Astrocyte (in vitro differentiated cells and primary cell): ENCODE data around the gene LAMA3. TPM values are rescaled to one million over a fixed set of nuclear protein-coding genes. Genes with fewer than 3 reads are reported as not detected.

Experiments
- DNase-seq: peaks from one replicate; pipeline ENCODE4 v3.0.0-alpha.2; 2010; ENCODE audit warnings: low read depth
- FAIRE-seq: peaks from 2 replicates; lab custom pipeline; 2011; peaks lifted over from hg19 to GRCh38; lab: Jason Lieb, UNC
- H2AFZ ChIP-seq: 2 replicates; pipeline ENCODE4 v1.6.0; 2012; ENCODE audit warnings: low read depth, low read length, inconsistent platforms
- H3K27ac ChIP-seq: 2 replicates; pipeline ENCODE4 v1.5.1; 2011; ENCODE audit warnings: low read depth, low read length, inconsistent platforms
- H3K27me3 ChIP-seq: 2 replicates; pipeline ENCODE4 v1.6.0; 2011; ENCODE audit warnings: low read length, inconsistent platforms; ENCODE audit not compliant: insufficient read depth
- H3K36me3 ChIP-seq: 2 replicates; pipeline ENCODE4 v1.5.1; 2011; ENCODE audit warnings: low read length, inconsistent platforms; ENCODE audit not compliant: insufficient read depth
- H3K4me1 ChIP-seq: 2 replicates; pipeline ENCODE4 v1.5.1; 2011; ENCODE audit warnings: low read length, inconsistent platforms; ENCODE audit not compliant: insufficient read depth
- H3K4me2 ChIP-seq: 2 replicates; pipeline ENCODE4 v1.6.0; 2012; ENCODE audit warnings: low read length, inconsistent platforms
- H3K4me3 ChIP-seq: 2 replicates; pipeline ENCODE4 v1.5.1; 2011; ENCODE audit warnings: low read depth, mild to moderate bottlenecking, low read length, inconsistent platforms; ENCODE audit not compliant: insufficient read depth
- H3K79me2 ChIP-seq: 2 replicates; pipeline ENCODE4 v1.6.0; 2012; ENCODE audit warnings: mild to moderate bottlenecking, low read length, inconsistent platforms; ENCODE audit not compliant: insufficient read depth
- H3K9ac ChIP-seq: 2 replicates; pipeline ENCODE4 v1.6.0; 2012; ENCODE audit warnings: mild to moderate bottlenecking, low read length, inconsistent platforms
- H3K9me3 ChIP-seq: 2 replicates; pipeline ENCODE4 v1.5.1; 2012; ENCODE audit warnings: low read depth, mild to moderate bottlenecking, low read length, inconsistent platforms; ENCODE audit not compliant: insufficient read depth
- H4K20me1 ChIP-seq: 2 replicates; pipeline ENCODE4 v1.6.0; 2012; ENCODE audit warnings: low read length, inconsistent platforms; ENCODE audit not compliant: insufficient read depth
- H3K27ac Mint-ChIP-seq: one replicate; pipeline ENCODE4 v1.8.0; 2021; ENCODE audit warnings: mild to moderate bottlenecking, mixed read lengths; ENCODE audit not compliant: unreplicated experiment
- H3K27me3 Mint-ChIP-seq: one replicate; pipeline ENCODE4 v1.8.0; 2021; ENCODE audit warnings: low read depth, mixed read lengths; ENCODE audit not compliant: unreplicated experiment
- H3K36me3 Mint-ChIP-seq: one replicate; pipeline ENCODE4 v1.8.0; 2021; ENCODE audit warnings: low read depth, mixed read lengths; ENCODE audit not compliant: unreplicated experiment
- H3K4me1 Mint-ChIP-seq: one replicate; pipeline ENCODE4 v1.8.0; 2021; ENCODE audit warnings: low read depth, mixed read lengths; ENCODE audit not compliant: unreplicated experiment
- H3K4me3 Mint-ChIP-seq: one replicate; pipeline ENCODE4 v1.8.0; 2021; ENCODE audit warnings: mild to moderate bottlenecking, moderate library complexity, mixed read lengths; ENCODE audit not compliant: unreplicated experiment
- H3K9me3 Mint-ChIP-seq: one replicate; pipeline ENCODE4 v1.8.0; 2021; ENCODE audit warnings: mild to moderate bottlenecking, mixed read lengths; ENCODE audit not compliant: unreplicated experiment
- EZH2 ChIP-seq: IDR thresholded peaks from 2 replicates; pipeline ENCODE4 v1.6.1; 2012; ENCODE audit warnings: mild to moderate bottlenecking, low read length, inconsistent platforms; ENCODE audit not compliant: insufficient read depth
- total RNA-seq: library from RNA; stranded (reverse); gene quantifications from 2 replicates; pipeline ENCODE4 v1.2.1, GENCODE V29; 2021
- TF ChIP-seq, protein P1 (sequence below): IDR thresholded peaks from 2 replicates; pipeline ENCODE4 v1.5.1; 2011; ENCODE audit warnings: low read depth, mild to moderate bottlenecking, inconsistent platforms, low read length, moderate library complexity; ENCODE audit not compliant: insufficient read depth

LAMA3 gene
- total RNA-seq, 1 donor from 2014 or later, result 0.86 TPM

DNA sequence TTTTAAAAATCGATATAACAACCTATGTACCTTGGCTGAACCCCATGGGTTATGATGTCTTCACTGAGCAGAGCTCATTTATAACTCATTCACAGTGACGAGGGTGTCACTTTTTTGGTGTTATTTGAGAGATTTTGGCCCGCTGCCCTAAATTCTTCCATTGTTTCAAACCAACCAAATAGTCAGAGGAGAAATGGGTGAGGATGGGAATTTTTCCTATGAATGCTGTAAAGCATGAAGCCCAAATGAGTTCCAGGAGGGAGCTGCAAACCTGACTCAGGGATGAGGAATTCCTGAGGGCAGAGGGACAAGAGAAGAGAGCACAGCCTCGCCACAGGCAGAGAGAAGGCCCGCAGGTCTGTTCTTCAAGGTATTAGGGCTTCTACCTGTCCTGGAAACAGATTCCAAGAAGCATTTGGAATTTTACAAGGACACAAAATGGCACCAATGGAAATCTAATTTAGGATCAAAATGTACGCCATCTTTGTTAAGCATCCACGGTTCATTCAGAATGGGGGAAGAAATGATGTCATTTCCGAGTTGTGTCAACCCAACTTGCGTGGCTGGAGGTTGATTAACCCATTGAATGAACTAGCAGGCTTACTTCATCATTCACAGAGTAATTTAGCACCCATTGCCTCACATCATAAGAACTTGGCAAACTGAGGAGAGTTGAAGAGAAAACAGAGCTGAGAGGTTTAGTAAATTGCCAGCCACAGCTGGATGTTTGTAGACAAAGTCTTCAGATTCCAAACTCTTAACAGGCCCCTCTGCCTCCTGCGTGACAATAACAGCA, 133.5 kb downstream of the LAMA3 start:
- peak overlapping the region; percentile 3 for H2AFZ ChIP-seq
- no peaks in the 10 kb centered on the region for H3K9me3 ChIP-seq
- no peak overlapping the region for H3K27ac Mint-ChIP-seq
- no peaks in the 10 kb centered on the region for H3K9me3 Mint-ChIP-seq
- H3K4me2 ChIP-seq, result peak overlapping the region; percentile 40
- H3K27me3 Mint-ChIP-seq, result peaks cover 2% of the 10 kb centered on the region
- no peak for TF ChIP-seq EZH2
- TF ChIP-seq, protein P1, sequence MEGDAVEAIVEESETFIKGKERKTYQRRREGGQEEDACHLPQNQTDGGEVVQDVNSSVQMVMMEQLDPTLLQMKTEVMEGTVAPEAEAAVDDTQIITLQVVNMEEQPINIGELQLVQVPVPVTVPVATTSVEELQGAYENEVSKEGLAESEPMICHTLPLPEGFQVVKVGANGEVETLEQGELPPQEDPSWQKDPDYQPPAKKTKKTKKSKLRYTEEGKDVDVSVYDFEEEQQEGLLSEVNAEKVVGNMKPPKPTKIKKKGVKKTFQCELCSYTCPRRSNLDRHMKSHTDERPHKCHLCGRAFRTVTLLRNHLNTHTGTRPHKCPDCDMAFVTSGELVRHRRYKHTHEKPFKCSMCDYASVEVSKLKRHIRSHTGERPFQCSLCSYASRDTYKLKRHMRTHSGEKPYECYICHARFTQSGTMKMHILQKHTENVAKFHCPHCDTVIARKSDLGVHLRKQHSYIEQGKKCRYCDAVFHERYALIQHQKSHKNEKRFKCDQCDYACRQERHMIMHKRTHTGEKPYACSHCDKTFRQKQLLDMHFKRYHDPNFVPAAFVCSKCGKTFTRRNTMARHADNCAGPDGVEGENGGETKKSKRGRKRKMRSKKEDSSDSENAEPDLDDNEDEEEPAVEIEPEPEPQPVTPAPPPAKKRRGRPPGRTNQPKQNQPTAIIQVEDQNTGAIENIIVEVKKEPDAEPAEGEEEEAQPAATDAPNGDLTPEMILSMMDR, result no peak
- H3K36me3 Mint-ChIP-seq, result no peaks in the 10 kb centered on the region
- H3K36me3 ChIP-seq, result no peaks in the 10 kb centered on the region
- peak overlapping the region; percentile 32 for H3K27ac ChIP-seq
- H4K20me1 ChIP-seq, result no peaks in the 10 kb centered on the region
- DNase-seq (peak; percentile 83), FAIRE-seq (no peak)
- H3K27me3 ChIP-seq, result no peaks in the 10 kb centered on the region
- no peak overlapping the region for H3K4me3 ChIP-seq
- no peak overlapping the region for H3K9ac ChIP-seq
- peaks cover 39% of the 10 kb centered on the region for H3K4me1 Mint-ChIP-seq
- no peaks in the 10 kb centered on the region for H3K79me2 ChIP-seq
- no peak overlapping the region for H3K4me3 Mint-ChIP-seq
- H3K4me1 ChIP-seq, result peaks cover 15% of the 10 kb centered on the region

DNA sequence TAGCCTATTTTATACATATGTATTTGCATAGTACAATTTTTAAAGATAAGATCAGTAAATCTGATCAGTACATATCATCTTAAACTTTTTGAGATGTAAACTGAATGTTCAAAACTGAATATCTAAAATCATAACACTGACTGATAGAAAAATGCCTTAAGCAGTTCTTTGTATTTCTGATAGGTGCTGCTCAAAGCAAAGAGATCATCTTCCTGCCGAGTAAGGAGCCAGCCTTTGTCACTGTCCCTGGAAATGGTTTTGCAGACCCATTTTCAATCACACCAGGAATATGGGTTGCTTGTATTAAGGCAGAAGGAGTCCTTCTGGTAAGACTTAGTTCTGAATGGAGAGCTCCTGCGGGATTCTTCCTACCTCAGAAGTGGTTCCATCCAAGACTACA, 135.0 kb downstream of the LAMA3 start:
- no peaks in the 10 kb centered on the region for H3K9me3 ChIP-seq
- H2AFZ ChIP-seq, result no peak overlapping the region
- Mint-ChIP-seq H3K36me3 (no peaks in the 10 kb centered on the region), H3K27me3 (peaks cover 2% of the 10 kb centered on the region), H3K4me1 (peaks cover 48% of the 10 kb centered on the region), H3K4me3 (no peak overlapping the region), H3K9me3 (no peaks in the 10 kb centered on the region), H3K27ac (no peak overlapping the region)
- no peaks in the 10 kb centered on the region for H3K36me3 ChIP-seq
- DNase-seq (no peak), FAIRE-seq (peak; percentile 13)
- no peak overlapping the region for H3K9ac ChIP-seq
- peaks cover 17% of the 10 kb centered on the region for H3K4me1 ChIP-seq
- H4K20me1 ChIP-seq, result no peaks in the 10 kb centered on the region
- no peaks in the 10 kb centered on the region for H3K27me3 ChIP-seq
- no peaks in the 10 kb centered on the region for H3K79me2 ChIP-seq
- H3K4me2 ChIP-seq, result no peak overlapping the region
- H3K27ac ChIP-seq, result no peak overlapping the region
- no peak overlapping the region for H3K4me3 ChIP-seq
- no peak for TF ChIP-seq EZH2
- TF ChIP-seq, protein P1, result peak; percentile 7

DNA sequence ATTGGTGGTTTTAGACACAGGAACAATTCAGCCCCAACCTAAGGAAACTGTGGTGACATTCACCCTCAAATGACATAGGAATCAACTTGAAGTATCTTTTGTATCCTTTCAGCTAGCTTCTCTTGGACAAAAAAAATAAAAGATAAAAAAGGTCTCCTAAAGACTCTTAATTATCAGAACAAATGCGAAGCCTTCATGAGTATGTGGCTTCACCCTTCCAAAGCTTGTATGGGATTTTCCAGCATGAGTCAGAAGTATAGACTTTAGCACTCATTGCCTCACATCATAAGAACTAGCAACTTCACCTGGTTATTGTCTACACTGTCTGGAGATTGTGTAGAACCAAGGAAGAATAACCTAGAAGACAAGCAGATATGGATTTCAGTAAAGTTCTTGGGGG, 135.4 kb downstream of the LAMA3 start:
- Histone ChIP-seq H3K27me3 (no peaks in the 10 kb centered on the region), H3K9me3 (no peaks in the 10 kb centered on the region), H3K79me2 (no peaks in the 10 kb centered on the region), H3K4me3 (no peak overlapping the region), H3K4me2 (no peak overlapping the region), H3K4me1 (peaks cover 17% of the 10 kb centered on the region), H4K20me1 (no peaks in the 10 kb centered on the region), H3K36me3 (no peaks in the 10 kb centered on the region), H2AFZ (no peak overlapping the region), H3K9ac (no peak overlapping the region), H3K27ac (no peak overlapping the region)
- DNase-seq (peak; percentile 55), FAIRE-seq (no peak)
- TF ChIP-seq, protein P1, result no peak
- no peak for TF ChIP-seq EZH2
- no peaks in the 10 kb centered on the region for H3K36me3 Mint-ChIP-seq
- H3K27ac Mint-ChIP-seq, result no peak overlapping the region
- no peak overlapping the region for H3K4me3 Mint-ChIP-seq
- peaks cover 48% of the 10 kb centered on the region for H3K4me1 Mint-ChIP-seq
- H3K9me3 Mint-ChIP-seq, result no peaks in the 10 kb centered on the region
- H3K27me3 Mint-ChIP-seq, result peaks cover 2% of the 10 kb centered on the region
